Inflammatory macrophage treated with lipopolysaccharide for 4 hours (primary cell): ENCODE measurements around the gene PARP12.

Source experiments
- DNase-seq: peaks from one replicate; pipeline ENCODE4 v3.0.0-alpha.2; 2020

The PARP12 gene

DNA sequence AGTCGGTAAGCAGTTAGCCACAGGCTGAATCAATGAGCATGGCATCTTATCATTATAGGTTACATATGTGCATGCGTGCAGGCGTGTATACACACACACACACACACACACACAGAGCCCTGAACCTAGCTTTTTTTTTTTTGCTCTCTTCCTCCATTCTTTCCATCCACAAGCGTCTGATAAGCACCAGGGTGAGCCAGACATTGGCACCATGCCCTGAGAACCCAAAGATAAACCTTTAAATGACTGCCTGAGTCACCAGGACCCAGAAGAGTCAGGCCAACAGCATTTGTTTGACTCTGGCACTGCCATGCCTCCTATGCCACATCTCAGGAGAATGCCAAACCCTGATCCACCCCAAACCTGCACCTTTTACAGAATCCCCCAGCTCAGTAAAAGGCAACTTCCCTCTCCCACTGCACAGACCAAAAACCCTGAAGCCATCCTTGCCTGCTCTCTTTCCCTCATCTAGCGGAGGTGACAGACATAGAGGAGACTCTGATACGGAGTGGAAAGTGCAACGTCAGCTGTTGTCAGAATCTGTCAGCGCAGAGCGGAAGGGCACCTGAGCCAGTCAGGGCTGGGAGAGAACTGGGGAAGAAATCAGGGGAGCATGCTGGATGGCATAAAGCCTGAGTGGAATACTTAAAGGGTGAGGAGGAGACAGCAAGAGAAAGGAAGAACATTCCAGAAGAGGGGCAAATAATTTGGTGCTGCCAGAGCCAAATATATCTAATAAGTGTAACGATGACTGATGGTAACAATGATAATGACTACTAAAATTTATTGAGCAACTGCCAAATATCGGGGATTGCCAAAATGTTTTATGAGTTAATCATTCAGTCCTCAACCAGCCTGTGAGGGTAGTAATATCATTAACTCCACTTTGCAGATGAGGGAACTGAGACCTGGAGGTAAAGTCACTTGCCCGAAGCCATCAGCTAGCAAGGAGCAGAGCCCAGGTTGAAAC, 3.2 kb downstream of the PARP12 start:
- no peak for DNase-seq

DNA sequence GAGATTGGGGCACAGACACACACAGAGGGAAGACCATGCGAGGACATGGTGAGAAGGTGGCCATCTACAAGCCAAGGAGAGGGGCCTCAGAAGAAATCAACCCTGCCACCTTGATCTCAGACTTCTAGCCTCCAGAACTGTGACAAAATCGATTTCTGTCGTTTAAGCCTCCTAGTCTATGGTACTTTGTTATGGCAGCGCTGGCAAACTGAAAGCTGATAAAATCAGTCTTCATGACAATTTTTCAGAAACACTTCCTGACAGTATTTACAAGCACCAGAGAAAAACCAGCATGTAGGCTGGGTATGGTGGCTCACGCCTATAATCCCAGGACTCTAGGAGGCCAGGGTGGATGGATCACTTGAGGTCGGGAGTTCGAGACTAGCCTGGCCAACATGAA, 4.2 kb downstream of the PARP12 start:
- no peak for DNase-seq

GRCh38 chr7:140057143-140057535, 5.6 kb downstream of the PARP12 start:
- DNase-seq: peak; percentile 56

DNA sequence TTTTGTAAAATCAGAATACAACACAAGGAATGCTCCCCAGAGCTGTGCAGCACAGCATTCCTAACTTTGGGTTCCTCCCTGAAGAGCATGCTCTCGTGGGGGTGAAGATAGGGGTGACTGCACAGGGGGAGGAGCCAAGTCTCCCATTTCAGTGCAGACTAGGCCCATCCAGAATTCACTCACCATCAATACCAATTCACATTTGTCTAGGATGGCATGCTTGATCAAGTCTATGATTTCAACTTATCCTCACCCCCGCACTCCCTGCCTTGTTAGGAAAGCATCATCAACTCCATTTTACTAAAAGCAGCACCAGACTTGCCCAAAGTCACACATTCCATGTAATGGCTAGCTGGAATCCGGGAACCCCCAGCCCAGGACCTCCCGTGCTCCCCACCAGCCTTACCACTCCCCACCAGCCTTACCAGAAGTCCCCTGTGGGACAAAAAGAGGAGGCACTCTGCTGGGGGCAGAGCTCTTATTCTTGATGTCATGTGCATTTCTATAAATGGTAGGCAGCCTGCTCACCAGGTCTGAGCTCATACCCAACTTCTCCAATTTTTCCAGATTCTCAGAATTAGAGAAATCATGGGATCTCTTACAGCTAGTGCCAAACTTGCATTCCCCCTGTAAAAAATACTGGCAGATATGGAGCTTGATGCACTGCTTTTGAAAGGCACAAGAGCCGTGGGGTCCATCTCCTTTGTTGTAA, 6.2 kb downstream of the PARP12 start:
- DNase-seq: peak; percentile 83

DNA sequence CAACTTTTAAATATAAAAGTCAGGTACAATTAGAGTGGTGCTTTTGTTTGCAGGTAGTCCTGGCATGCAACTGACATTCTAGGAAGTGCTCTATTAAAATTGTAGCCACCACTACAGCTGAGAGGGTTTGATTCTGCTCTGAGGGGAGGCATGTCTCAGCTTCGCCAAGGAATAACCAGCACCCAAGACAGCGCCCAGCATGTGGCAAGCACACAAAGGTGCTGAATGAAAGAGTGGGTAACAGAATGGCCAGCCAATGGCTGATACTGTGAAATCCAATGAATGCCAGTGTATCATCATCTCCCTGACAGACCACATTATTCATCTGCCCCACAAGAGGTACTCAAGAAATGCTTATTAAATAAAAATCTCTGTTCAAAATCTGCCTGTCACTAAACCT, 6.9 kb downstream of the PARP12 start:
- no peak for DNase-seq

DNA sequence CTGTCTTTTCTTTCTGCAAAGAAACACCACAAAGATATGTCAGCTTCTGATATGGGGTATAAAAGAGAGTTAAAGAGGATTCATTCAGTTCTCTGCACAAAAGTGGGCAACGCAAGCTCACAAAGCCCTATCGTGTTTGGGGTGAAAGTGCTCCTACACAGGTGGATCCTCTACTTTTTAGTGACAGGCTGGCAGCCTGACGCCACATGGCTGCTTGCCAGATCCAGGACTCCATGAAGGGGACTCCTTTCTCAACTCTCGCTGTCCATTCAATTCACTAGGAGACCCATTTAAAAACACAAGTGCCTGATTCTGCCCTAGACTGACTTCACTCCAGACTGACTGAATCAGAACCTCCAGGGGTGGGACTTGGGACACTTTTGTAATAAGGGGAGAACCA, 8.0 kb downstream of the PARP12 start:
- no peak for DNase-seq

DNA sequence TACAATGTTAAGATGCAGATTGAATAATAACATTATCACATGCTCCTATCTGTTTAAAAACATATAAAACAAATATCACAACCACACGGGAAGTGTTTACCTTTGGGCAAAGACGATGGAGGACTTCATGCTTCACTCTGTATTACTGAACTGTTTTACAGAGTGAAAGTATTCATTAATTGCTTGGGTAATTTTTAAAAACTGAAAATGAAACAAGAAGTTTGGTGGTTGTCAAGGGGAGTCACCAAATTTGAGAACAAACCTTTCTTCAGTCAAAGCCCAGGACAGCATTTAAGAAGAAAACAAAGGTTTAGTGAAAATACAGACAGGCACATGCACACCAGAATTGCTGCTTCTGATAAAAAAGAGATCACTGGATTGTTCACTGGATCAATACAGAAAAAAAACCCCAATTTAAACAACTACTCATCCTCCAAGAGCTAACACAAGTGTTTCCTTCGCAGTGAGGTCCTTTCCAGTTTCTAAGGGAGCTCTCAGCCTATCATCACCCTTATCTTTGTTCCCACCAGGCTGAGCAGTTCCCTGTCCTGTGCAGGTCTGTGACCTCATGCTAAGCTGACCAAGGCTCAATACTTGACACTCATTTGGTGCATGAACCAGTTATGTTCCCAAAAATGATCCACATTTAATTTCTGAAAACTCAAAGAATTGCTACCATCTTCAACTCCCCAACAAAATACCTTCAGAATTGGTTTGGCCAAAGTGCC, 8.8 kb downstream of the PARP12 start:
- DNase-seq: peak; percentile 56

DNA sequence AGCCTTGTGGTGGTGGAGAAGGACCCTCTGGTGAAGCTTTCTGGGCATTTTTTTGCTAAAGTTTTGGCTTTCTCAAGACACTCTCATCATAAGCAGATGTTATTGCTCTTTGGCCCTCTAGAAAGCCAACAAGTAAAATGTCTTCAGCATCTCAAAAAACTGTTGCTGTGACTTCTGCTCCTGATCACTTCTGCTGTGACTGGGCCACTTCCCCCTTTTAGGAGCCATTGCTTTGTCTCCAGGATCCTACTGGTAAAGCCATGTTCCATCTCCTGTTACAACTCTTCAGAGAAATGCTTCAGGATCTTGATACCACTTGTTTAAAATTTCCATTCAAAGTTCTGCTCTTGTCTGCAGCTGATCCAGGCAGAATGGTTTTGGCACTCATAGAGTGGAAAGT, 10.9 kb downstream of the PARP12 start:
- DNase-seq: peak; percentile 49

DNA sequence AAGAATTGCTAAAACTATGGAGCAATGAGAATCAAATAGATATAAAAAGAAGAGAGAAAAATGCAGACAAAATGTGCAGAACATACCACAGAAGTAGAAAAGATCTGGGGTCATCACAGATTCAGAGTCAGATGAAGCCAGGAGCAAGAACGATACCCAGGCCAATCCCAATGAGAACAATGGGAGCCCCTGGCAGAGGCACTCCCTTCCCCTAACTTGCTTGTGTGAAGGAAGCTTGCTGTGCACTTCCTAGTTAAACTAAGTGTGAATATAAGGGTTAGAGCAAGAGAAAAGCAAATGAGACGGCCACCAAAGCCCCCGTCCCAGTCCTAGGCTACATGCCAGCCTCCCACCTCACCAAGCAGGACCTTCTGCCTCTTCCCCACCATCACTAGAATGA, 12.7 kb downstream of the PARP12 start:
- DNase-seq: no peak

- DNase-seq: no peak
These were observed 13.3 kb downstream of the PARP12 start for GRCh38 chr7:140049339-140050024.

DNA sequence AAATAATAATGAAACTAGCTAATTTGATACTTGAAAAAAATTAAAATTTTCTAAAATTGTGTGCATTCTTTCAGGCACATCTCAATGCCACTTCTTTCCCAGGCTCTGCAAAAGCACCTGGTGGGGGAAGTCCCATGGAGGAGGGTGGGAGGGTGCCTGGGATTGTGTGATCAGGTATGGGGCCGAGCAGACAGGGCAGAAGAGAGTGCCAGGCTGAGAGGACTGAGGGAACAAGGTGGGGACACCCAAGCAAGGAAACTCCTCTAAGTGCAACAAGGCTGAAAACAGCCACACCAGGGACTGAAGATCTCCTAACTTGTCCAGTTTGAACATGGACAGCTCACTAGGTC, 13.8 kb downstream of the PARP12 start:
- no peak for DNase-seq

DNA sequence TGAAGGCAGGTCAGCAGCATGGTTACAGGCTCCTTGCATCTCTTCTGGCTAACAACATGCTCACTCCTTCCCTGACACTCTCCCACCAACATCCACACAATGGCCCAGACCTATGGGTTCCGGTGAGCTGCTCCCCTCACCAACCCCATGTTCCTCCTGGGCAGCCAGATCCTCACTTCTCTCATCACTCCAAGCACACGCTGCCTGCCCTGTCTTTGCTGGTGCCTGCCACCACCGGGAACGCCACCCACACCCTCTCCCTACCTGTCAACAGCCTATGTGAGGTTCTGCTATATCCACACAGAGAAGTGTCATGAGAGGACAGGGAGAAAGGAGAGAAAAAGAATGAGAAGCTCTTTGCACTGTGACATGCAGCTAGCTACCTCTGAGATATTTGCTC, 14.6 kb downstream of the PARP12 start:
- DNase-seq: no peak

DNA sequence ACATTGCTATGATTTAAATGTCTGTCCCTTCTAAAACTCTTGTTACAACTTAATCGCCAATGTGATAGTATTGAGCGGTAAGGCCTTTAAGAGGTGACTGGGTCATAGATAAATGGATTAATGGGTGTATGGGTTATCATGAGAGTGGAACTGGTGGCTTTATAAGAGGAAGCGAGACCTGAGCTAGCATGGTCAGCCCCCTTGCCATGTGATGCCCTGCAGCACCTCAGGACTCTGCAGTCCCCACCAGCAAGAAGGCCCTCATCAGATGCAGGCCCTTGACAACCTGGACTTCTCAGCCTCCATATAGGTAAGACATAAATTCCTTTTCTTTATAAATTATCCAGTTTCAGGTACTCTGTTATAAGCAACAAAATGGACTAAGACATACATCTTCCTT, 15.6 kb downstream of the PARP12 start:
- DNase-seq: no peak

GRCh38 chr7:140045697-140046096, 17.1 kb downstream of the PARP12 start:
- no peak for DNase-seq

GRCh38 chr7:140044251-140044650, 18.5 kb downstream of the PARP12 start:
- DNase-seq: no peak

- DNase-seq: no peak
These were observed 20.4 kb downstream of the PARP12 start for GRCh38 chr7:140042386-140042670.

GRCh38 chr7:140041659-140042385, 20.9 kb downstream of the PARP12 start:
- no peak for DNase-seq

DNA sequence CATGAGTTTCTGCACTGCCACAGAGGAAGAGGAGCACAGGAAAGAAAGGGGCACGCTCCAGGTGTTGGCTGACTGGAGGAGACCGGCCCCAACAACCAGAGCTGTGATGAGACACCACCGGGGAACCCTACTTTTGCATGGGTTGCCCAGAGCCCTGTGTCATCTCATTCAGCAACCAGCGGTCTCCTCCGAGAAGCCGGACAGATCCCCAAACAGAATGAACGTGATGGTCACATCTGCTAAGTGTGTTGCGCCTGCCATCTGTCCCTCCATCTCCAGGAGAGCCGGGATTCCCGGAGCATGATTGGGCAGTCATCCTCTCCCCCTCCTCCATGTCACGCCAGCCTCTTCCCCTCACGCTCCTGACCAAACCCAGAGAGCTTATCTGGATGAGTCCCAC, 22.9 kb downstream of the PARP12 start:
- DNase-seq: no peak

GRCh38 chr7:140039066-140039465, 23.7 kb downstream of the PARP12 start:
- no peak for DNase-seq

DNA sequence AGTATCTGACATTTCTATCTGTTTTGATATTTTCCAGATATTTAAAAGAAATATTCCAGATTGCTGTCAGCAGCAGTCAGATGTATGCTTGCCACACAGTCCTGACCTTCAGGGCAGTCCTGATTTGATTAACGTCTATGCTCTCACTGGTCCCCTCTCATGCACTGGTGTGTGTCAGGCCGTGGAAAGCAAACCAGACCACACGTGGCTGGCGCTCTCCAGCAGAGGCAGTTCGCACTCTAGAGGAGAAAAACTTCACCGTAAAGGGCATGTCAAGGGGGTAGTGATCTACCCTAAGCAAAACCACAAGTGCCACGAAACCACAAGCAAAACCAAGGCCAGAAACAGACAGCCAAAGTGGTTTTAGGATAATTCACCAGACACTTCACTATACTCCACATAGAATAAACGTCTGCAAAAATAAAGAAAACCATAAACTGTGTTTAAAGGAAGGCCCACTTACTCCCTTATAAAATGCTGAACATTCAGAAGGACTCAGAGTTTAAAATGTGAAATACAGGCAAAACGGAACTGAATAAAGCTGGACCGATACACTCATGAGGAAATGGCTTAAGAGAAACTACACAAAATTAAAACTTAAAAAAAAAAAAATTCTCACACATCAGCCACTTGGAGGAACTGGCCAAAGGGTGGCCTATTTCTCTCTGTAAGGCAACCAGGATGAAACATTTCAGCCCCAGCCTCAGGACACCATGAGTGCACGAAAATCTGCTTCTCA, 26.4 kb downstream of the PARP12 start:
- DNase-seq: peak; percentile 33

- no peak for DNase-seq
These were observed 27.1 kb downstream of the PARP12 start for GRCh38 chr7:140035400-140036223.
